ENCODE results near the gene TCF7L2.

GRCh38 chr10:112938808-112939482 lies 11.1 kb upstream of the TCF7L2 start:
- TF ChIP-seq CTCF (conservative IDR thresholded peaks at IDR 0.05 in 1 of 2, IDR thresholded peaks at IDR 0.05 in 1 of 2; ENCODE audit: low read depth in 1 of 2, low read length in 2 of 2), result no peak
- no peak for TF ChIP-seq EZH2 (IDR thresholded peaks at IDR 0.05; ENCODE audit: low read length, missing control alignments)
